Astrocyte (in vitro differentiated cells and primary cell): ENCODE results near the gene GNAQ. TPM values are rescaled to one million over a fixed set of nuclear protein-coding genes. Genes with fewer than 3 reads are reported as not detected.

ENCODE experiments used
- DNase-seq: peaks from one replicate; pipeline ENCODE4 v3.0.0-alpha.2; 2010; ENCODE audit warnings: low read depth
- FAIRE-seq: peaks from 2 replicates; lab custom pipeline; 2011; peaks lifted over from hg19 to GRCh38; lab: Jason Lieb, UNC
- H2AFZ ChIP-seq: 2 replicates; pipeline ENCODE4 v1.6.0; 2012; ENCODE audit warnings: low read depth, low read length, inconsistent platforms
- H3K27ac ChIP-seq: 2 replicates; pipeline ENCODE4 v1.5.1; 2011; ENCODE audit warnings: low read depth, low read length, inconsistent platforms
- H3K27me3 ChIP-seq: 2 replicates; pipeline ENCODE4 v1.6.0; 2011; ENCODE audit warnings: low read length, inconsistent platforms; ENCODE audit not compliant: insufficient read depth
- H3K36me3 ChIP-seq: 2 replicates; pipeline ENCODE4 v1.5.1; 2011; ENCODE audit warnings: low read length, inconsistent platforms; ENCODE audit not compliant: insufficient read depth
- H3K4me1 ChIP-seq: 2 replicates; pipeline ENCODE4 v1.5.1; 2011; ENCODE audit warnings: low read length, inconsistent platforms; ENCODE audit not compliant: insufficient read depth
- H3K4me2 ChIP-seq: 2 replicates; pipeline ENCODE4 v1.6.0; 2012; ENCODE audit warnings: low read length, inconsistent platforms
- H3K4me3 ChIP-seq: 2 replicates; pipeline ENCODE4 v1.5.1; 2011; ENCODE audit warnings: low read depth, mild to moderate bottlenecking, low read length, inconsistent platforms; ENCODE audit not compliant: insufficient read depth
- H3K79me2 ChIP-seq: 2 replicates; pipeline ENCODE4 v1.6.0; 2012; ENCODE audit warnings: mild to moderate bottlenecking, low read length, inconsistent platforms; ENCODE audit not compliant: insufficient read depth
- H3K9ac ChIP-seq: 2 replicates; pipeline ENCODE4 v1.6.0; 2012; ENCODE audit warnings: mild to moderate bottlenecking, low read length, inconsistent platforms
- H3K9me3 ChIP-seq: 2 replicates; pipeline ENCODE4 v1.5.1; 2012; ENCODE audit warnings: low read depth, mild to moderate bottlenecking, low read length, inconsistent platforms; ENCODE audit not compliant: insufficient read depth
- H4K20me1 ChIP-seq: 2 replicates; pipeline ENCODE4 v1.6.0; 2012; ENCODE audit warnings: low read length, inconsistent platforms; ENCODE audit not compliant: insufficient read depth
- H3K27ac Mint-ChIP-seq: one replicate; pipeline ENCODE4 v1.8.0; 2021; ENCODE audit warnings: mild to moderate bottlenecking, mixed read lengths; ENCODE audit not compliant: unreplicated experiment
- H3K27me3 Mint-ChIP-seq: one replicate; pipeline ENCODE4 v1.8.0; 2021; ENCODE audit warnings: low read depth, mixed read lengths; ENCODE audit not compliant: unreplicated experiment
- H3K36me3 Mint-ChIP-seq: one replicate; pipeline ENCODE4 v1.8.0; 2021; ENCODE audit warnings: low read depth, mixed read lengths; ENCODE audit not compliant: unreplicated experiment
- H3K4me1 Mint-ChIP-seq: one replicate; pipeline ENCODE4 v1.8.0; 2021; ENCODE audit warnings: low read depth, mixed read lengths; ENCODE audit not compliant: unreplicated experiment
- H3K4me3 Mint-ChIP-seq: one replicate; pipeline ENCODE4 v1.8.0; 2021; ENCODE audit warnings: mild to moderate bottlenecking, moderate library complexity, mixed read lengths; ENCODE audit not compliant: unreplicated experiment
- H3K9me3 Mint-ChIP-seq: one replicate; pipeline ENCODE4 v1.8.0; 2021; ENCODE audit warnings: mild to moderate bottlenecking, mixed read lengths; ENCODE audit not compliant: unreplicated experiment
- EZH2 ChIP-seq: IDR thresholded peaks from 2 replicates; pipeline ENCODE4 v1.6.1; 2012; ENCODE audit warnings: mild to moderate bottlenecking, low read length, inconsistent platforms; ENCODE audit not compliant: insufficient read depth
- total RNA-seq: library from RNA; stranded (reverse); gene quantifications from 2 replicates; pipeline ENCODE4 v1.2.1, GENCODE V29; 2021
- TF ChIP-seq, protein P1 (sequence below): IDR thresholded peaks from 2 replicates; pipeline ENCODE4 v1.5.1; 2011; ENCODE audit warnings: low read depth, mild to moderate bottlenecking, inconsistent platforms, low read length, moderate library complexity; ENCODE audit not compliant: insufficient read depth

The GNAQ gene
- total RNA-seq, 1 donor from 2014 or later, result 74.9 TPM

DNA sequence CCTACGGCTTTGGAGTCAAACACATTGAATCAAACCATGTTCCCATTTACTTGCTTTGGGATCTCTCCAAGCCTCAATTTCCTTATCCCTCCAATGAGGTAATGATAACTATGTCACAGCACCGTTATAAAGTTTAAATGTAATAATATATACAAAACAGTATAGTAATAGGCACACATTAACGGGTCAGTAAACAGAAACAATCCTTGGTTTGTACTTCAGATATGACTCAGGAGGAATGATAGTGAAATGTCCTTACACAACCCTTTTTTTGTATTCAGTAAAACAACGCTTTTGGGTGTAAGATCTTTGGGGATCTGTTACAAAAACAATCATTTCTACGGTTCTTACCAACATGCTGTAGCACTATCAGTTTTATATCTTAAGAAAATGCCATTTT is 205.0 kb downstream of the GNAQ start:
- Histone ChIP-seq H3K9ac (no peak overlapping the region), H3K4me1 (peaks cover 11% of the 10 kb centered on the region), H3K79me2 (peaks cover 5% of the 10 kb centered on the region), H3K27me3 (no peaks in the 10 kb centered on the region), H3K27ac (peak overlapping the region; percentile 45), H2AFZ (no peak overlapping the region), H4K20me1 (peaks cover 13% of the 10 kb centered on the region), H3K9me3 (no peaks in the 10 kb centered on the region), H3K4me3 (no peak overlapping the region), H3K4me2 (peak overlapping the region; percentile 43), H3K36me3 (no peaks in the 10 kb centered on the region)
- TF ChIP-seq, protein P1, sequence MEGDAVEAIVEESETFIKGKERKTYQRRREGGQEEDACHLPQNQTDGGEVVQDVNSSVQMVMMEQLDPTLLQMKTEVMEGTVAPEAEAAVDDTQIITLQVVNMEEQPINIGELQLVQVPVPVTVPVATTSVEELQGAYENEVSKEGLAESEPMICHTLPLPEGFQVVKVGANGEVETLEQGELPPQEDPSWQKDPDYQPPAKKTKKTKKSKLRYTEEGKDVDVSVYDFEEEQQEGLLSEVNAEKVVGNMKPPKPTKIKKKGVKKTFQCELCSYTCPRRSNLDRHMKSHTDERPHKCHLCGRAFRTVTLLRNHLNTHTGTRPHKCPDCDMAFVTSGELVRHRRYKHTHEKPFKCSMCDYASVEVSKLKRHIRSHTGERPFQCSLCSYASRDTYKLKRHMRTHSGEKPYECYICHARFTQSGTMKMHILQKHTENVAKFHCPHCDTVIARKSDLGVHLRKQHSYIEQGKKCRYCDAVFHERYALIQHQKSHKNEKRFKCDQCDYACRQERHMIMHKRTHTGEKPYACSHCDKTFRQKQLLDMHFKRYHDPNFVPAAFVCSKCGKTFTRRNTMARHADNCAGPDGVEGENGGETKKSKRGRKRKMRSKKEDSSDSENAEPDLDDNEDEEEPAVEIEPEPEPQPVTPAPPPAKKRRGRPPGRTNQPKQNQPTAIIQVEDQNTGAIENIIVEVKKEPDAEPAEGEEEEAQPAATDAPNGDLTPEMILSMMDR, result no peak
- TF ChIP-seq EZH2, result no peak
- H3K27ac Mint-ChIP-seq, result no peak overlapping the region
- FAIRE-seq (no peak), DNase-seq (peak; percentile 72)
- H3K4me3 Mint-ChIP-seq, result no peak overlapping the region
- no peaks in the 10 kb centered on the region for H3K27me3 Mint-ChIP-seq
- peaks cover 4% of the 10 kb centered on the region for H3K36me3 Mint-ChIP-seq
- no peaks in the 10 kb centered on the region for H3K9me3 Mint-ChIP-seq
- peaks cover 11% of the 10 kb centered on the region for H3K4me1 Mint-ChIP-seq

DNA sequence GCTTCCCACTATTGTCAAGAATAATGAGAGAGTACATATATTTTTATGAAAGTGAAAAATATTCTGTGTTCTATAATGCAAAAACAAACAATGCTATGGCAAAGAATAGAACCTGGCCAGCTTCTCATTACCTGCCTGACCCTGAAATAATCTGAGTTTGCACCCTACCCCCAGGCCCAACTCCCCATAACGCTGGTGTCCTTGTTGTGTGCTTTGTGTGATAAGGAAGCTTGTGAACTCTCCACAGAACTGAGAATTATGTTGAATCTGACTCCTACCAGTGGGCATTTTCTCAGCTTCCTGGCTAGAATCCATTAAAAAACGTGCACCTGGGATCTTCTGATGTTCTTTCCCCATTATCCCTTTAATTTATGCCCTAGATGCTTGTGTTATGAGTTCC is 205.5 kb downstream of the GNAQ start:
- DNase-seq (no peak), FAIRE-seq (no peak)
- Mint-ChIP-seq H3K4me3 (no peak overlapping the region), H3K27me3 (no peaks in the 10 kb centered on the region), H3K4me1 (peaks cover 11% of the 10 kb centered on the region), H3K36me3 (peaks cover 4% of the 10 kb centered on the region), H3K27ac (no peak overlapping the region), H3K9me3 (no peaks in the 10 kb centered on the region)
- Histone ChIP-seq H3K36me3 (no peaks in the 10 kb centered on the region), H3K9me3 (no peaks in the 10 kb centered on the region), H3K4me1 (peaks cover 11% of the 10 kb centered on the region), H3K4me2 (peak overlapping the region; percentile 43), H3K4me3 (no peak overlapping the region), H3K27ac (peak overlapping the region; percentile 45), H3K9ac (no peak overlapping the region), H3K27me3 (no peaks in the 10 kb centered on the region), H4K20me1 (peaks cover 13% of the 10 kb centered on the region), H3K79me2 (peaks cover 5% of the 10 kb centered on the region), H2AFZ (no peak overlapping the region)
- no peak for TF ChIP-seq EZH2
- TF ChIP-seq, protein P1, result no peak

- Histone ChIP-seq H3K4me1 (peaks cover 15% of the 10 kb centered on the region), H3K36me3 (no peaks in the 10 kb centered on the region), H3K4me2 (no peak overlapping the region), H3K79me2 (peaks cover 5% of the 10 kb centered on the region), H3K4me3 (no peak overlapping the region), H4K20me1 (peaks cover 13% of the 10 kb centered on the region), H3K9ac (no peak overlapping the region), H3K9me3 (no peaks in the 10 kb centered on the region), H3K27ac (no peak overlapping the region), H2AFZ (no peak overlapping the region), H3K27me3 (no peaks in the 10 kb centered on the region)
- H3K36me3 Mint-ChIP-seq, result peaks cover 4% of the 10 kb centered on the region
- DNase-seq, result no peak
- no peak overlapping the region for H3K27ac Mint-ChIP-seq
- TF ChIP-seq EZH2, result no peak
- TF ChIP-seq, protein P1, result no peak
- no peaks in the 10 kb centered on the region for H3K9me3 Mint-ChIP-seq
- H3K4me3 Mint-ChIP-seq, result no peak overlapping the region
- FAIRE-seq, result no peak
- no peaks in the 10 kb centered on the region for H3K27me3 Mint-ChIP-seq
- H3K4me1 Mint-ChIP-seq, result peaks cover 14% of the 10 kb centered on the region
These were observed 206.2 kb downstream of the GNAQ start for GRCh38 chr9:77825361-77825760.
